Erythroblast (primary cell): ENCODE data around the gene TCF7.

ENCODE experiments used
- GATA1 ChIP-seq: IDR thresholded peaks from 2 replicates; pipeline ENCODE4 v1.6.1; 2011; ENCODE audit warnings: low read depth, mild to moderate bottlenecking, control low read depth, low read length, moderate library complexity
- POLR2A ChIP-seq: IDR thresholded peaks from 2 replicates; pipeline ENCODE4 v1.6.1; 2011; ENCODE audit warnings: mild to moderate bottlenecking, low read length

DNA sequence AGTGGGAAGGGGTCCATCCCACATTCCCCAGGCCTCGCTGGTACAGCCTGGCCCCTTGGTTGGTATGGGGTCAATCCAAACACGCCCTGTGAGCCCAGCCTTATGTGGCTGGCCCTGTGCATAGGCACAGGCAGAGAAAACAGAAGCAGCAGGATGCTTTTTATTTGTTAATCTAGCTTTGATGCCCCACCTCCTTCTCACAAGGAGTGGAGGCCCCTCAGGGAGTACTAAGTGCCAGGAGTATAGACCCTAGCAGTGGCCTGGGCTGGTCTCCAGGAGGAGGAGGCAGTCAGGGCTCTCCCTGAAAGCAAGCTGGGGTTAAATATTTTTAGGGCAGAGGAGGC lies 14.6 kb upstream of the TCF7 start:
- TF ChIP-seq POLR2A (no peak), GATA1 (no peak)
